ENCODE results near the gene PHLDA1.
"Not testable (repeated sequence)": the region's sequence is repeated elsewhere in the genome, so short reads cannot be mapped to it uniquely, and the experiment has no call there.

PHLDA1 gene

DNA sequence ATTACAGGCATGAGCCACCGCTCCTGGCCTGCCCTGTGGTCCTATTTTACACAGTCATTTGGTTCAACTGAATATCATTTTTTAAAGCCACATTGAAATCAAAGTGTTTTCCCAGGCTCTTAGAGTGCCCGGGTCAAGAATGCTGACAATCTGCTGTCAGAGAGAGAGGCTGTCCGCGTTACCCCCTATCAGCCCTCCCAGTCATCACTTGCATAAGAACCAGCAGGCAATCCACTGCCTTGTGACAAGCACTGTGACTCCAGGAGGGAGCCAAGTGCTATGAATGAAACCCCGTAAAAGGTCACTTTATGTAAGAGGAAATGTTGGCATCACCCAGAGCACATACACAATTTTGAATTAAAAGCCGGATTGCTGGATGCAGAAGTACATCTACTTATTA, 13.5 kb downstream of the PHLDA1 start:
- no peak for DNase-seq

DNA sequence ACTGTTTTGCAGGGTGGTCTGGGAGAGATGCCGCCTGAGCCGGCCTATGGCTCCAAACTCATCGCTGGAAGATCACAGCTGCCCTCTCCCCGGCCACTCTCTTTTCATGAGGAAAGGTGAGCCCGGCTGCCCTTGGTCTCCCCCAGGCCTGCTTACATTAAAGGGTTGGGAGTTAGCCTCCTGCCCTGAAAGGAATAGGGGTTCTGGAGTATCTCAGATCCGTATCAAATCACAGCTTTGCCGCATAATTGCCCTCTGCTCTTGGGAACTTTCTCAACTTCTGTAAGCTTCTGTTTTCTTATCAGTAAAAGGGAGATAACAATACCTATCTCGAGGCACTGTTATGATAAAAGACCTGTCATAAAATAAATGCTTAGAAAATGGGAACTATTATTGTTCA, 17.6 kb downstream of the PHLDA1 start:
- DNase-seq, result no peak

DNA sequence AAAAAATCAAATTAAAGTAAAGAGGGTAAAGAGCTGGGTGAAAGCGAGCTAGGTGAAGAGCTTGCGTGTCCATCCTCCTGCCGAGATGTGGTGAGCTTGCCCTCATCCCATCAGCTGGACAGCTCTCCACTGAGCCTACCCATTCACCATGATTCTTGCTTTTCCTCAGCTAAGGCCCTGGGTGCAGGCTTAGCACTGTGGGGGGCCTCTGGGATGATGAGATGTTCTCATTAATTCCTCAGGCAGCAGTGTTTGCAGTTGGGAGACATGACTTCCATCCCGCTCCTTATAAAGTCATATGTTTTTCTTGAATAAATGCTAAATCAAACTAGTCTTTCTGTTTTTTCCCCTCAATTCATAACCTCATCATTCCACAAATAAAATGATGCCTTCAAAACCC, 18.0 kb downstream of the PHLDA1 start:
- DNase-seq, result no peak

DNA sequence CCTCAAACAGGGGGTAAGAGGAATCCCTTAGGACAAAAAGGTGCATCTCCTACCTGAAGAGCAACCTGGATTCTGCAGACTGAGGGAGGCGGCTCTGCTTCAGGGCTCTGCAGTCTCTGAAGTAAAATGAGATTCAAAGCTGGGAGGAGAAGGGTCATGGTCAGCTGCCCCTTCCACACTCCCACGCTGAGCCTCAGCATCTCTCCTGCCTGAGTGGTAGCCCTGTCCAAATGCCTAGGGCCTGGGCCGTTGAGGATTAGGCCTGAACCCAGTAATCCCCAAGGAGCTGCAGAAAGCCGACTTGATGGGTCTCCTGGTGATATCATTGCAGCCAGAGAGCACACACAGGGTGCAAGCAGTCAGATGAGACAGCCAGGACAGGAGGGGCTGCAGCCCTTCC, 18.9 kb downstream of the PHLDA1 start:
- no peak for DNase-seq

DNA sequence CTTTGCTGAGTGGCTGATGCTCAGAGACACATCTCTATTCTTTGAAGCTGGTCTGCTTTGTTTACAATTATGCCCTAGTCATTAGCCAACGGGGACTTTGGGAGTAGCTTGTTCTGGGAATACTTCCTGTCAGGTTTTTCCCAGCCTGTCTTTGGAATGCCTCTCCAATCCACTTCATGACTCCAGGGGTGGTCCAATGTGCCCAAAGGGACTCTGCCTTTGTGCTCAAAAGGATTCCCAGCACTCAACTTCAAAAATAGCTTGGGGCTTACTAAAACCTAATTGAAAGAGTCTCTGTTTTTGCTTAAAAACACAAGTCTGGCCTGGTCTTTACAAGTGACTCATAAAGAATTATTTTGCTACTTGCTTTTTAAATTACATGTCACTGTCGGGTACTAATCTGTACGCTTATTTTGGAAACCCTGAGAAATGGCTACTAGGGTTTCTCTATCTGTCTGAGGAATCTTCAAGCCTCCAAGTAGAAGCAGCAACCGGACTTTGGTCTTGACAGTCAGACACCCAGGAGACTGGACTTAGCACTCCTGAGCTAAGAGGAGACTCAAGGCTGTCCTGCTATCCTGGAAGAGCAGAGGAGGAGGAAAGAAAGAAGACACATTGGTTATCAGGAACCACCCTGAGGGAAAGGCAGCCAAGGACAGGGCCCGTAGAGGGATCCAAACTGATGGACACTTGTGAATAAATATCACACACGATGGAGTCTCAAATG, 20.7 kb downstream of the PHLDA1 start:
- no peak for DNase-seq

DNA sequence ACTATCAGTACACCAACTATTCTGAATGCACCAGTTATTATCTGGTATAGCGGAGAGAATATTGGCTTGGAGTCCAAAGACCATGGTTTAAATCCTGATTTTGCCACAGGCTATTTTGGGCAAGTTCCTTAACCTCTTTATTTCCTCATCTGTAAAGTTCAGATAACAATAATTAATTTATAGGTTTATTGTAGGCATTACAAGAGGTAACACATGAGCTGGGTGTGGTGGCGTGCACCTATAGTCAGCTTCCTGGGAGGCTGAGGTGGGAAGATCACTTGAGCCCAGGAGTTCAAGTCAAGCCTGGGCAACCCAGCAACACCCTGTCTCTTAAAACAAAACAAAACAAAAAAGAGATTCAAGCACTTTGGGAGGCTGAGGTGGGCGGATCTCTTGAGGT, 23.1 kb downstream of the PHLDA1 start:
- DNase-seq, result no peak

DNA sequence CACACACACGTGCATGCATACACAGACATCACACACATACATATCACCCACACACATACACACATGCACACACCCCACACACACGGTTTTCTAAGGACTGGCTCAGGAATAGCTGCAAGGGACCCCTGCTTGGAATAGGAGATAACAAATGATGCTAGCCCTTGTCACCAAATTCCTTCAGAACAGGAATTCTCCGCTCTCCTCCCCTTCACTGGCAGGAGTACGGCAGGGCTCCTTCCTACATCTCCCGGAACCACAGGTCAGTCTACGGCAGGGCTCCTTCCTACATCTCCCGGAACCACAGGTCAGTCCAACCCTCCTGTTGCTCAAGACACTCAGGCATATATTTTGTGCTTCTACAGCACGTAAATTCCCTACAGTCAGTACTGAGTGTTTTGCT, 23.9 kb downstream of the PHLDA1 start:
- no peak for DNase-seq

DNA sequence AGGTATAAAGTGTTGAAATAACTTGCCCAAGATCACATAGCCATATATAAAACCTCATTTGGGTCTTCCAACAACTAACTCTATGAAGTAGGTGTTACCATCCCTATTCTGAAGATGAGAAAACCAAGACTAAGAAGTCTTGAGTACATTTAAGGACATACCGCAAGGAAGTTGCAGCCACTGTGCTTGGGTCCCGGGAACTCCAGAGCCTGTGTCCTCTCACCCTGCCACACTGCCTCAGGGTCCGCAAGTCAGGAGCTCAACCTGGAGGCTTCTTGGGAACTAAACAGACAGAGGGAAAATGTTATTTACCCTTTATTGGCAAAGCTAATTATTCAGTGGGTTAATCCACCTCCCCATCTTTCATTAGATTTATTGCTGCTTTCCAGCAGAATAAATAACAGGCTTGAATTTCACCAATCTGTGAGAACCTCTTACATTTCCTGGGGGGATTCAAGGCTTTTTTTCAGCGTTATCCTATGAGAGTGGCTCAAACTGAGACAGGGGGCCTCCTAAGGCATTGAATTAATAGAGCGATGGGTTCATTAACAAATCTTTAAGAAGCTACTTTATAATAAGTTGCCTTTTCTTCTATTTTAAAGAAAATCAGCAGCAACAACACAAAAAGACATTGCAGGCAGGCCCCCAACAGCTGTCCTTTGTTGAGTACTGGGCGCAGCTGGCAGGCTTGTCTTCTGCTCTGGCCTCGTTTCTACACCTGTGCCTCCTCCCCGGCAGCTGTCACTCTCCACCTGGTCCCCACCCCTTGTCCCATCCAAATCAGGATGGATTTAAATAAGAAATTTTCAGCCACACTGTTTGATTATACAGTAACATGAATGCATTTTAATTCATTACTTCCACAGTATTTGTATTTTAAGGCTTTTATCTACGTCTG, 25.3 kb downstream of the PHLDA1 start:
- DNase-seq, result no peak

DNA sequence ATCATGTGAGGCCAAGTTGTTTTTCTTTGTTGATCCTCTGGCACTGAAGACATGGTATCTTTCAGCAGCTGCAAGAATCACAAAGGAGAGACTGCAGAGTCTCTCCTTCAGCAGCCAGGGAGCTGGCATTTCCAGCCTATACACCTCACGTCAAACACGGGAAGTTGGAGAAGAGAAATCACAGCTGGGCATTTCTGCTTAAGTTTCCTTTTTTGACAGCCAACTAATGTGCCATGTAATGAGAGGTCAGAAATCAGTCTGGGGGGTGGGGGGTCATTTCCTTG, 28.3 kb downstream of the PHLDA1 start:
- no peak for DNase-seq

DNA sequence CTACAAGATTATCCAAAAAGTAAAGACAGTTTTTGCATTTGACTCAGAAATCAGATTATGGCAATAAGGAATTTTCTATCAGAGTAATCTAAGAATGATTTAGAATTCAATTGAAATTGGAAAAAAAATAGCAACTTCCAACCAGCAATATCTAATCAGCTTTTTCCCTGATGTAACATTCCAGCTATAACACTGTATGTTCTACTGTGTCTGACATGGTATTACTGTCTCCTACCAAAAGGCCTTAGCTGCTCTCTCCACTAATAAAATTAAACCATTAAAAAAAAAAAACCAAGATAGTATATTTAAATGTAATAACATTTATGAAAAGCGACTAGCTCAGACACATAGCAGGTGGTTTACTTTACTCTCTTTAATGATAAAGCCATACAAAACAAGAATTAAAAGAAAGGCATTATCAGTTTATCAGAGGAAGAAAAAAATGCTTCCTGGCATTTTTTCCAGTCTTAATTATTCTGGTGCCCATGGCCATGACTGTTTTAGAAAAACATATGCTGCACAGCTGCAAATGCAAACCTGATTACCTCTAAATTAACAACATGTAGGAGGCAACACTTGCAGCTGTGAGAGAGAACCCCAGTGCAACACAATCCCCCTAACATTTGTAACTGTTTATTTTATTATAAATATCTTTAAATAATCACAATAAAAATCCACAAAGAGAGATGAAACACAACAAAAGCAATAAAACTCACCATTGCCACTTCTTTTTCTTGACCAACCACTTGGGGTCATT, 28.8 kb downstream of the PHLDA1 start:
- DNase-seq, result no peak

DNA sequence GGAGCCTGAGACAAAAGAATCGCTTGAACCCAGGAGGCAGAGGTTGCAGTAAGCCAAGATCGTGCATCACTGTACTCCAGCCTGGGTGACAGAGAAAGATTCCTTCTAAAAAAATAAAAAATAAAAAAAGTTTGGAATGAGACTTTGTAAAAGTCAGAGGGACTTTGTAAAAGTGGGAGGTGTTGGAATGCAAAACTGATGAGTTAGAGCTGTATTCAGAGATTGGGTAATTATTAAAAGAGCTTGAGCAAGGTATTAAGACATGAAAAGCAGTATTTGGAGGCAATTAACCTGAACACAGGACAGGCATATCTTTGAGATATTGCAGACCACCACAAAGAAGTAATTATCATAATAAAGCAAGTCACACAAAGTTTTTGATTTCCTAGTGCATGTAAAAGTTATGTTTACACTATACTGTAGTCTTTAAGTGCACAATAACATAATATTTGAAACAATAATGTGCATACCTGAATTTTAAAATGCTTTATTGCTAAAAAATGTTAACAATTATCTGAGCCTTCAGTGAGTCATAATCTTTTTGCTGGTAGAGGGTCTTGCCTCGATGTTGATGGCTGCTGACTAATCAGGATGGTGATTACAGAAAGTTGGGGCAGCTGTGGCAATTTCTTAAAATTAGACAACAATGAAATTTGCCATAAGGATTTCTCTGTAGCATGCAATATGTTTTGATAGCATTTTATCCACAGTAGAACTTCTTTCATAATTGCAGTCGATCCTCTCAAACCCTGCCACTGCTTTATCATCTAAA, 33.1 kb downstream of the PHLDA1 start:
- no peak for DNase-seq

DNA sequence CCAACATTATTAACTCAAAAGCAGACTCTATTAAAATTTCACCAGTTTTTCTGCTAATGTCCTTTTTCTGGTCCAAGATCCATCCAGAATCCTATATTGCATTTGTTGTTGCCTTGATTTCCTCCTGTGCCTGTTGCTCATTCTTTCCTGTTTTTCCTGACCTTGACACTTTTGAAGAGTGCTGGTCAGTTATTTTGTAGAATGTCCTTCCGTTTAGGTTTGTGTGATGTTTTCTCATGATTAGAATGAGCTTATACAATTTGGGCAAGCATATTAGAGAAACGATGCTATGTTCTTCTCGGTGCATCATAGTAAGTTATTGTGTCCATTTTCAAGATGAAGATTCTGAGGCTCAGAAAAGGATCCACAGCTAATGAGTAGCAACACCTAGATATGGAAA, 33.9 kb downstream of the PHLDA1 start:
- DNase-seq, result no peak

DNA sequence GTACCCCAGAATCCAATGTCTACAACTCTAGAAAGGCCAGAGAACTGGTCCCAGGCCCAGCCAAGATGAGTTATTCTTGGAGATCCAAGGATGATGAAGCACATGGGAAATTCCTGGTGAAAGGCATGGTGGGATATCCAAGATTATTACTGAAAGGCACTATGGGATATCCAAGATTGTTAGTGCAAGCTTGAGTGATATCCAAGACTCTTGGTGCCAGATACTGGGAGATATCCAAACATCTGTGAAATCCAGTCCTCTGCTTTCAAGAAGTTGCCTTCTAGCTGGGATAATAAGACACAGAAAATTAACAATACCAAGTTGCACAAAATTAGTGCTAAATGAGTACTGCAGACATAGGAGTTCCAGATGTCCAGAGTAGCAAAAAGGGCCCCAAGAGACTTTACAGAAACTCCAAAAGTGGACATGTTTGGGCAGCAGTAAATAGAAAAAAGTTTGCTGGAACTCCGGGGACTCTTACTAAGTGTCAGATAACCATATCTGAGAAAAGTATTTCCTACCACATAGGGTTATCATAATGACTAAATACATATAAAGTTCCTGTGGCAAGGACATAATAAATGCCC, 34.6 kb downstream of the PHLDA1 start:
- no peak for DNase-seq

DNA sequence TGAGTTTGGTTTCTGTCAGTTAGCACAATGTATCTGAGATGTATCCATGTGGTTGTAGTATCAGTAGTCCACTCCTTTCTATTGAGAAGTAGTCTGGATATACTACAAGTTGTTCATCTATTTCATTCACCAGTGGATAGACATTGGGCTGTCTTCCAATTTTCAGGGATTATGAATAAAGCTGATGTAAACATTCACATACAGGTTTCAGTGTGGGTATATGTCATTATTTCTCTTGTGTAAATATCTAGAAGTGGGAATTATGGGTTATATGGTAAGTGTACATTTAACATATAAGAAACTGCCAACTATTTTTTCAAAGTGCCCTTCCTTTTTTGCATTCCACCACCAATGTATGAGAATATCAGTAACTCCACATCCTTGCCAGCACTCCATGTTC, 35.9 kb downstream of the PHLDA1 start:
- DNase-seq, result no peak

DNA sequence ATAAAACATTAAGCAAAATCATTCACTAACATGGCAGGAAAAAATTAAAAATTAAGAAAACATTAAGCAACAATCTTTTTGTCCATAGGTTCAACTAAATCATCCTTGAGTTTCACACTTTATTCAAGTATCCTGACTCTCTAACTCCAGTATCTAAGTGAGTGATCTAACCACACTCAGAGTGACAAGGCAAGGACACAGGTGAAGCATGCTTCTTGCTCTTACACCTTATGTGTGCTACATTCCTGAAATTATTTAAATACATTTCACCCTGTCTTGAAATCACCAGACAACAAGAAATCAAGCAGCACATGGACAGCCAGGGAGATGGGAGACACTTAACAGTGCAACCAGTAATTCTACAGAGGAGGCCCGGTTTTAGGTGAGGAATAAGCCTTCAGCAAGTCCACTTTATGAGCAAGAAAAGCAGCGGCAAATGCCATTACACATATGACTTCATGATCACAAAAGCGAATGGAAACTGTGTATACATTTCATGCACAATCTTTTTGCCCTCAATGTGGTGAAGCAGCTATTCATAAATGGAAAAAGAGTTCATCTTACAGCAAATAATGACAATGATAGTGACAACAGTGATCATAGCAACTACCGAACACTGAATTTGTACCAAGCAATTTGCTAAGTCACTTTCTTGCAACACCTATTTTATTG, 37.4 kb downstream of the PHLDA1 start:
- no peak for DNase-seq

DNA sequence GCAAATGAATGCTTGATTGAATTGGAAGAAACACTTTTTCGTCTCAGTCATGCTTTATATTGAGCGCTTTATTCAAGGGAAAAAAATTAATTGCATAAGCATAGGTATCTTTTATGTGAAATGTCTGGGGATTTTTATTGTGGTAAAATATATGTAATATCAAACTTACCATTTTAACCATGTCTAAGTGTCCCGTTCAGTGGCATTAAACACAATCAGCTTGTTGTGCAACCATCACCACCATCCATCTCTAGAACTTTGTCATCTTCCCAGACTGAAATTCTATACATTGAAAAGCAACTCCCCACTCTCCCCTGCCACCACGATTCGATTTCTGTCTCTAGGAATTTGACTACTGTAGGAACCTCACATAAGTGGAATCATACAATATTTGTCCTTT, 39.8 kb downstream of the PHLDA1 start:
- DNase-seq, result no peak

DNA sequence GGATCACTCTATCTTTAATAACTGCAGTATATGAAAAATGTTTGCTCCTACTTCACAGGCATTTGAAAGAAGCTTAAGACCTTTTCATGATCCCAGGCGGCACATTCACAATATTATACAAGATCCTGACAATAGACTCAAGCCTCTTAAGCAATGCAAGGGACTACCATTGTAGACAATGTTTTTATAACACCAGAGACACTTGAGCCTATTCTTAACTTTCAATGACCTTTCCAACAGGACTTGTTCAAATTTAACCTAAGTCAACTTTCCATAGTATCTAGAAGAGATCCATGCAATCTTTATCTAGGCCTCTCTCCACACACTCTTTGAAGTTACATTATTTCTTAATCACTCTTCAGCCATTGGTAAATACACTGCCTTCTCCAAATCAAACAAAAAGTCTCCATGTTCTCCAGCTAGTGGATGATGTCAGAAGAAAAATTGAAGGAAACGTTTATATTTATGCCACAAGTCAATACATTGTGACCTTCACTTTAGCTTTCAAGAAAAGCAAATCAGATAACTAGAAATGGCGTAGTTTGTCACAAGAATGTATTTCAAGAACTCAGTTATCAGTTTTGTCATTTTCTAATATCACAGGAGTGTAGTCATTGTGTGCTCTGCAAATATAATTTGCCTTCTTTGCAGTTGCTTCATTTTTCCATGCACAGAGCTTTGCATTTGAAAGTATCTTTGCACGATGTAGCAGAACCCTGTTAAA, 41.2 kb downstream of the PHLDA1 start:
- DNase-seq, result no peak

DNA sequence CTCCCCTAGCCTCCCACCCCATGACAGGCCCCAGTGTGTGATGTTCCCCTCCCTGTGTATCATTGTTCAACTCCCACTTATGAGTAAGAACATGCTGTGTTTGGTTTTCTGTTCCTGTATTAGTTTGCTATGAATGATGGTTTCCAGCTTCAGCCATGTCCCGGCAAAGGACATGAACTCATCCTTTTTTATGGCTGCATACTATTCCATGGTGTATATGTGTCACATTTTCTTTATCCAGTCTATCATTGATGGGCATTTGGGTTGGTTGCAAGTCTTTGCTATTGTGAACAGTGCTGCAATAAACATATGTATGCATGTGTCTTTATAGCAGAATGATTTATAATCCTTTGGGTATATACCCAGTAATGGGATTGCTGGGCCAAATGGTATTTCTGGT, 43.9 kb downstream of the PHLDA1 start:
- DNase-seq, result not testable (repeated sequence)

DNA sequence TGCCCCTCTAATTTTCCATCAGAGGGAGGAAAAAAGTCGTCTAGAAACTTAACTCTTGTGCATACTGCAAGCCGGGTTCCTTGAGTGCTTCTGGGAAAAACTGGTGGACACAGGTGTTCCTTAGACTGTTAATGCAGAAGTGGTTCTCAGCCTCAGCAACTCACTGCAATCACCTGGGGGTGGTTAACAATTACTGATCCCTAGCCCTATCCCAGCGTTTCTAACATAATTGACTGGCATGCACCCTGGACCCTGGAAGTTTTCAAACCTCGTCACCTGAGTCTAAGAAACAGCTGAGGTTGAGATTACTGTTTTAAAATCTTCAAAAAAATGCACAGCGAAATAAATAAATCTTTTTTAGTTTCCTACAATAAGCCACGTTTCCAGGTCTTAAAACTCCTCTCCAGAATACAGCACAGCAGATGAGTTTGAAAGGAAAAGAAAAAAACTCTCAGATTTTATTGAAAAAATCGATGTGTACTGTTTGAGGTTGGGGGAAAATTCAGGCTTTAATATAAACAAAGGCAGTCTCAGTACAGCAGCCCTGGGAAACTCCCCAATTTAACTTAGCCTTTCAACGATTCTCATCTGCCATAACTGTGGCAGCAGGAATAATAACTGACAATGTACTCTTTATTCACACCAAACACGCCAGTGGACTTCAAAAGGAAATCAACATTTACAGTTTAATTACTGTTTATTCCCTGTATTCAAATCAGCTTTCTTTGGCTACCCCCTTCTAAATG, 45.4 kb downstream of the PHLDA1 start:
- DNase-seq, result no peak

DNA sequence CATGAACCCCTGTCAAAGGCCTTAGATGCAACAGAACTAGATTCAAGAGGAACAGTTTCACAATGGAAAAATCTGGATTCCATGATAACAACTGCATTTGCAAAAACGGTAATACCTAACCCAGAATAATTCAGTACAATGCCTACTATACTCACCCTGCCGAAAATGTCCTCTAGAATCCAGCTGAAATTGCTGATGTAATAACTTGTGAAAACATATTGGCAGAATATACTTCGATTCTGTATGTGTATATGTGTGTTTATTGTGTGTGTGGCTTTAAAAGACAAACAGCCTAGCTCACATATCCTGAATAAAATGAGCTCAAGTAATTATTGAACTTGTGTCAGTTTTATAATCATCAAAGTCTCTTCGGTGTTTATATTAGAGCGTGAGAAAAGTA, 46.0 kb downstream of the PHLDA1 start:
- DNase-seq, result no peak
